Endothelial cell of umbilical vein (primary cell): Measurements from ENCODE around the gene BPI. TPM values are rescaled to one million over a fixed set of nuclear protein-coding genes. Genes with fewer than 3 reads are reported as not detected.

Experiments
- BruUV-seq: library from RNA; stranded (reverse); fragments of 400-500 nt; replicated peaks from 2 replicates; lab custom pipeline; 2021; lab: Mats Ljungman, UMichigan
- CTCF ChIA-PET: fragments of 300-600, 350-600 bp; sonication (Branson Sonifier 250); formaldehyde crosslinking; loops from one replicate; lab custom pipeline; 2021; ENCODE audit warnings: antibody characterized with exemption, inconsistent platforms; lab: Charles Lee
- POLR2A ChIA-PET: fragments of 300-600, 350-600 bp; sonication (Branson Sonifier 250); formaldehyde crosslinking; loops from one replicate; lab custom pipeline; 2021; ENCODE audit warnings: antibody characterized with exemption, inconsistent platforms; lab: Charles Lee
- DNase-seq: peaks from one replicate; pipeline ENCODE4 v3.0.0-alpha.2; 2011; ENCODE audit warnings: low read depth, low spot score
- FAIRE-seq: peaks from 2 replicates; lab custom pipeline; 2011; peaks lifted over from hg19 to GRCh38; lab: Jason Lieb, UNC
- H2AFZ ChIP-seq: 2 replicates; pipeline ENCODE4 v1.6.0; 2012; ENCODE audit warnings: low read depth, low read length, control low read depth, inconsistent platforms
- H3K27ac ChIP-seq: 2 replicates; pipeline ENCODE4 v1.5.1; 2011; ENCODE audit warnings: low read depth, mild to moderate bottlenecking, control low read depth, low read length, moderate library complexity; ENCODE audit not compliant: insufficient read depth
- H3K27me3 ChIP-seq, 2 experiments: 2 replicates each; pipeline versions ENCODE4 v1.6.0 to v1.6.1; 2011; ENCODE audit warnings: low read length in 2 of 2, mixed read lengths in 1 of 2; ENCODE audit not compliant: control insufficient read depth in 2 of 2, insufficient read depth in 2 of 2
- H3K36me3 ChIP-seq, 2 experiments: 2 replicates in 1 of 2; 3 replicates in 1 of 2; pipeline ENCODE4 v1.5.1; 2011; ENCODE audit warnings: low read length in 2 of 2, mild to moderate bottlenecking in 1 of 2, moderate library complexity in 1 of 2; ENCODE audit not compliant: control insufficient read depth in 2 of 2, insufficient read depth in 2 of 2; ENCODE audit errors: extremely low read depth in 1 of 2
- H3K4me1 ChIP-seq: 3 replicates; pipeline ENCODE4 v1.5.1; 2011; ENCODE audit warnings: mild to moderate bottlenecking, low read length; ENCODE audit not compliant: control insufficient read depth, insufficient read depth; ENCODE audit errors: extremely low read depth
- H3K4me2 ChIP-seq: 2 replicates; pipeline ENCODE4 v1.6.1; 2011; ENCODE audit warnings: low read length, control low read depth, mixed read lengths; ENCODE audit not compliant: insufficient read depth
- H3K4me3 ChIP-seq, 3 experiments: fragments of 200-600 bp in 1 of 3; sonication (generic), shearing (Covaris generic) in 1 of 3; replicated peaks in 1 of 3; 2 replicates each; pipeline ENCODE4 v1.5.1; 2011 to 2016; ENCODE audit warnings: control low read depth in 3 of 3, low read length in 3 of 3, mild to moderate bottlenecking in 2 of 3, inconsistent platforms in 1 of 3, low read depth in 1 of 3, moderate library complexity in 1 of 3; ENCODE audit not compliant: insufficient read depth in 1 of 3
- H3K79me2 ChIP-seq: 2 replicates; pipeline ENCODE4 v1.6.0; 2012; ENCODE audit warnings: low read length, inconsistent platforms; ENCODE audit not compliant: control insufficient read depth, insufficient read depth
- H3K9ac ChIP-seq: replicated peaks from 2 replicates; pipeline ENCODE3; 2011; ENCODE audit warnings: low read length, control low read depth; ENCODE audit not compliant: insufficient read depth; ENCODE audit errors: extremely low read depth
- H3K9me1 ChIP-seq: replicated peaks from 3 replicates; pipeline ENCODE4 v1.6.0; 2011; ENCODE audit warnings: mild to moderate bottlenecking, low read length; ENCODE audit not compliant: control insufficient read depth, insufficient read depth; ENCODE audit errors: extremely low read depth
- H3K9me3 ChIP-seq: replicated peaks from 2 replicates; pipeline ENCODE4 v1.5.1; 2012; ENCODE audit warnings: low read length, inconsistent platforms; ENCODE audit not compliant: control insufficient read depth, insufficient read depth
- H4K20me1 ChIP-seq: replicated peaks from 2 replicates; pipeline ENCODE3; 2011; ENCODE audit warnings: mild to moderate bottlenecking, low read length; ENCODE audit not compliant: control insufficient read depth, insufficient read depth; ENCODE audit errors: extremely low read depth
- CTCF ChIP-seq, 2 donors: IDR thresholded peaks; 1 replicate in 1 of 2; 2 replicates in 1 of 2; pipeline ENCODE4 v1.5.1; 2011; ENCODE audit warnings: low read length in 2 of 2, mild to moderate bottlenecking in 2 of 2, moderate library complexity in 2 of 2, control low read depth in 1 of 2, inconsistent platforms in 1 of 2, low read depth in 1 of 2; ENCODE audit not compliant: insufficient read depth in 1 of 2; ENCODE audit errors: extremely low read depth in 1 of 2
- EZH2 ChIP-seq: IDR thresholded peaks from 2 replicates; pipeline ENCODE4 v1.6.1; 2012; ENCODE audit warnings: borderline replicate concordance, low read depth, mild to moderate bottlenecking, moderate library complexity, low read length, inconsistent platforms; ENCODE audit not compliant: severe bottlenecking
- FOS ChIP-seq: IDR thresholded peaks from 2 replicates; pipeline ENCODE4 v1.6.1; 2011; ENCODE audit warnings: mild to moderate bottlenecking, low read length, moderate library complexity, borderline replicate concordance; ENCODE audit not compliant: insufficient read depth
- GATA2 ChIP-seq: IDR thresholded peaks from 2 replicates; pipeline ENCODE4 v1.7.0; 2011; ENCODE audit warnings: low read depth, mild to moderate bottlenecking, moderate library complexity, mixed read lengths, low read length; ENCODE audit not compliant: insufficient read length, insufficient read depth
- JUN ChIP-seq: IDR thresholded peaks from 2 replicates; pipeline ENCODE4 v1.6.1; 2011; ENCODE audit warnings: borderline replicate concordance, low read depth; ENCODE audit not compliant: insufficient read length, insufficient read depth
- MAX ChIP-seq: IDR thresholded peaks from 2 replicates; pipeline ENCODE4 v1.6.1; 2011; ENCODE audit not compliant: insufficient read depth, insufficient read length
- MYC ChIP-seq: IDR thresholded peaks from one replicate; pipeline ENCODE4 v1.6.1; 2011; ENCODE audit warnings: mild to moderate bottlenecking, low read depth, low read length
- POLR2A ChIP-seq: IDR thresholded peaks from 2 replicates; pipeline ENCODE4 v1.6.1; 2012; ENCODE audit warnings: low read depth, mild to moderate bottlenecking, control low read depth, low read length
- POLR2AphosphoS5 ChIP-seq: IDR thresholded peaks from 2 replicates; pipeline ENCODE4 v1.6.1; 2012; ENCODE audit warnings: low read depth, mild to moderate bottlenecking, control low read depth, low read length, moderate library complexity; ENCODE audit not compliant: insufficient read depth
- dilution Hi-C: fragments of 300-500 bp; cut with MboI; formaldehyde crosslinking; loops from one replicate; pipeline ENCODE4 v1.15.0; 2019; ENCODE audit warnings: low sequenced_read_pairs; ENCODE audit not compliant: extremely low pct_ligation_motif_present
- intact Hi-C: fragments of 100-400 bp; cut with micrococcal nuclease; formaldehyde crosslinking; loops from one replicate; pipeline ENCODE4 v1.10.0; 2022
- polyA plus RNA-seq, 4 experiments: library from polyadenylated mRNA; depleted of rRNA in 3 of 4; stranded (reverse) in 3 of 4; unstranded in 1 of 4; fragments of >200 nt; gene quantifications; 2 replicates each; pipeline versions ENCODE4 v1.2.1 to v1.2.3, GENCODE V29; 2011 to 2012; ENCODE audit warnings: missing spikeins in 1 of 4
- total RNA-seq: library from RNA; stranded (reverse); gene quantifications from 2 replicates; pipeline ENCODE4 v1.2.3, GENCODE V29; 2021

The BPI gene
- total and polyA plus RNA-seq, 2 donors (not counting 3 experiments of a cell fraction or from before 2014, with no cell fraction given) = not detected

- H3K79me2 ChIP-seq = no peaks in the 10 kb centered on the region
- H4K20me1 ChIP-seq = no peaks in the 10 kb centered on the region
- POLR2A ChIA-PET = no interaction called here
- no peak for DNase-seq
- H3K4me3 ChIP-seq = no peak overlapping the region
- FAIRE-seq = no peak
- no peaks in the 10 kb centered on the region for H3K9me3 ChIP-seq
- intact Hi-C loops = no loop called here
- no peaks in the 10 kb centered on the region for H3K9me1 ChIP-seq
- no peaks in the 10 kb centered on the region for H3K36me3 ChIP-seq
- no peak overlapping the region for H3K4me2 ChIP-seq
- CTCF ChIA-PET = interaction anchor here (1.1 to 1.3 kb wide), 2 partner anchors 20 to 66 kb away, joined by 5 to 7 read pairs; no protein-coding TSS in a partner anchor
- BruUV-seq = no TSS peak
- no peaks in the 10 kb centered on the region for H3K4me1 ChIP-seq
- no peak overlapping the region for H2AFZ ChIP-seq
- dilution Hi-C loops = no loop called here
- H3K27ac ChIP-seq = no peak overlapping the region
- TF ChIP-seq POLR2A = no peak
- no peak for TF ChIP-seq FOS
- no peak for TF ChIP-seq MAX
- TF ChIP-seq POLR2AphosphoS5 = no peak
- peaks cover 0 to 3% of the 10 kb centered on the region in 2 experiments for H3K27me3 ChIP-seq
- no peak overlapping the region for H3K9ac ChIP-seq
These were observed 38.3 kb downstream of the BPI start for GRCh38 chr20:38342216-38342615.

GRCh38 chr20:38342713-38343310 lies 38.9 kb downstream of the BPI start:
- FAIRE-seq = no peak
- H3K4me3 ChIP-seq = no peak overlapping the region

More at GRCh38 chr20:38342713-38343310, 38.9 kb downstream of the BPI start:
- Histone ChIP-seq H3K9ac (no peak overlapping the region), H2AFZ (no peak overlapping the region), H3K36me3 (no peaks in the 10 kb centered on the region), H3K27me3 (peaks cover 0 to 3% of the 10 kb centered on the region in 2 experiments), H3K9me3 (no peaks in the 10 kb centered on the region), H3K4me2 (no peak overlapping the region), H3K79me2 (no peaks in the 10 kb centered on the region), H3K27ac (no peak overlapping the region), H3K9me1 (no peaks in the 10 kb centered on the region), H4K20me1 (no peaks in the 10 kb centered on the region), H3K4me1 (no peaks in the 10 kb centered on the region)
- CTCF ChIA-PET = interaction anchor here (1.1 to 1.3 kb wide), 2 partner anchors 21 to 66 kb away, joined by 5 to 7 read pairs; no protein-coding TSS in a partner anchor
- DNase-seq = no peak
- TF ChIP-seq FOS (no peak), MAX (no peak), JUN (no peak), POLR2AphosphoS5 (no peak), EZH2 (no peak), CTCF (IDR thresholded peaks at IDR 0.05; ENCODE audit: extremely low read depth in 1 of 2, insufficient read depth in 1 of 2, low read depth in 1 of 2, low read length in 2 of 2) (no peak), MYC (no peak), GATA2 (no peak), POLR2A (no peak)
- BruUV-seq = no TSS peak
- dilution Hi-C loops = no loop called here
- POLR2A ChIA-PET = no interaction called here
- intact Hi-C loops = no loop called here
